ENCODE results near the gene CDH4.

DNA sequence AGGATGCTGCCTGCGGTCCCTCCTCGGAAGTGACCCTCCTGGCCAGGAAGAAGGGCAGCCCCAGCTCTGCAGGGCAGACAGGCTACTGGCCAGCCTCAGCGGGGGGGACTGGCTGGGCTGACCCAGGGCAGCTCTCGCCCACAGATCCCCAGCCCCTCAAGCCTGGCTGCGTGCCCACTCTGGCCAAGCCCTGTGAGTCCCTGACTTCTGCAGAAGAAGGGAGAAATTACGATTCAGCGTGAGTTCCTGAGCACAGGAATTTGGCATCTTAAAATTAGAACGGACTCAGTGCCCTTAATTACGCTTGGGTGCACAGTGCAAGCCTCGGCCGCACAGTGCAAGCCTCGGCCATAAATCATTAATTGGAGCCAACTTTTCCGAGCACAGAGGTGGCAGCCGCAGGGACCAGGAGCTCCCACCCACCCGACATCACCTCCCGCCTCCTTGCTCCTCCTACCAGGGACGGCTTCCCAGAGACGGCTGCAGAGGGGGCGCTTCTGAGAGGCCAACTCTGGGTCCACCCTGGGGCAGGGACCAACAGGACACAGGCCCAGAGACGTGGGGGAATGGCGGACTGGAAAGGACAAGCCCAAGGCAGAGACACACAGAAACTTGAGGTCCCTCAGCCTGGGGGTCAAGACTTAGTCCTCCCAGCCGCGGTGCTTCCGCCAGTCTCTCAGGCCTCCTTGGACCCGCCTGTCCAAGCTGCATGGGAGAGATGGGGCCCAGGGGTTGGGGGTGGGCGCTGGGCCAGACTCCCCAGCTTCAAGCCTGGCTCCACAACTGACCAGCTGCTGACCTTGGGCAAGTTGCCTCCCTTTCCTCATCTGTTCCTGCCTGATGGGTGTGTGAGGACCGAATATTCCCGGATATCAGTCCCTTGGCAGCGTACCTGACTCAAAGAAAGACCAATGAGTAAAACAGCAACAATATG lies 648.2 kb downstream of the CDH4 start:
- TF ChIP-seq, protein P1, sequence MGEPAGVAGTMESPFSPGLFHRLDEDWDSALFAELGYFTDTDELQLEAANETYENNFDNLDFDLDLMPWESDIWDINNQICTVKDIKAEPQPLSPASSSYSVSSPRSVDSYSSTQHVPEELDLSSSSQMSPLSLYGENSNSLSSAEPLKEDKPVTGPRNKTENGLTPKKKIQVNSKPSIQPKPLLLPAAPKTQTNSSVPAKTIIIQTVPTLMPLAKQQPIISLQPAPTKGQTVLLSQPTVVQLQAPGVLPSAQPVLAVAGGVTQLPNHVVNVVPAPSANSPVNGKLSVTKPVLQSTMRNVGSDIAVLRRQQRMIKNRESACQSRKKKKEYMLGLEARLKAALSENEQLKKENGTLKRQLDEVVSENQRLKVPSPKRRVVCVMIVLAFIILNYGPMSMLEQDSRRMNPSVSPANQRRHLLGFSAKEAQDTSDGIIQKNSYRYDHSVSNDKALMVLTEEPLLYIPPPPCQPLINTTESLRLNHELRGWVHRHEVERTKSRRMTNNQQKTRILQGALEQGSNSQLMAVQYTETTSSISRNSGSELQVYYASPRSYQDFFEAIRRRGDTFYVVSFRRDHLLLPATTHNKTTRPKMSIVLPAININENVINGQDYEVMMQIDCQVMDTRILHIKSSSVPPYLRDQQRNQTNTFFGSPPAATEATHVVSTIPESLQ (CRISPR knock-in tag; IDR thresholded peaks at IDR 0.05) = no peak
- TF ChIP-seq, protein P2, sequence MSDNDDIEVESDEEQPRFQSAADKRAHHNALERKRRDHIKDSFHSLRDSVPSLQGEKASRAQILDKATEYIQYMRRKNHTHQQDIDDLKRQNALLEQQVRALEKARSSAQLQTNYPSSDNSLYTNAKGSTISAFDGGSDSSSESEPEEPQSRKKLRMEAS (CRISPR knock-in tag; IDR thresholded peaks at IDR 0.05) = no peak
- TF ChIP-seq, protein P3, sequence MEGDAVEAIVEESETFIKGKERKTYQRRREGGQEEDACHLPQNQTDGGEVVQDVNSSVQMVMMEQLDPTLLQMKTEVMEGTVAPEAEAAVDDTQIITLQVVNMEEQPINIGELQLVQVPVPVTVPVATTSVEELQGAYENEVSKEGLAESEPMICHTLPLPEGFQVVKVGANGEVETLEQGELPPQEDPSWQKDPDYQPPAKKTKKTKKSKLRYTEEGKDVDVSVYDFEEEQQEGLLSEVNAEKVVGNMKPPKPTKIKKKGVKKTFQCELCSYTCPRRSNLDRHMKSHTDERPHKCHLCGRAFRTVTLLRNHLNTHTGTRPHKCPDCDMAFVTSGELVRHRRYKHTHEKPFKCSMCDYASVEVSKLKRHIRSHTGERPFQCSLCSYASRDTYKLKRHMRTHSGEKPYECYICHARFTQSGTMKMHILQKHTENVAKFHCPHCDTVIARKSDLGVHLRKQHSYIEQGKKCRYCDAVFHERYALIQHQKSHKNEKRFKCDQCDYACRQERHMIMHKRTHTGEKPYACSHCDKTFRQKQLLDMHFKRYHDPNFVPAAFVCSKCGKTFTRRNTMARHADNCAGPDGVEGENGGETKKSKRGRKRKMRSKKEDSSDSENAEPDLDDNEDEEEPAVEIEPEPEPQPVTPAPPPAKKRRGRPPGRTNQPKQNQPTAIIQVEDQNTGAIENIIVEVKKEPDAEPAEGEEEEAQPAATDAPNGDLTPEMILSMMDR (IDR thresholded peaks at IDR 0.05) = no peak
- TF ChIP-seq, protein P4, sequence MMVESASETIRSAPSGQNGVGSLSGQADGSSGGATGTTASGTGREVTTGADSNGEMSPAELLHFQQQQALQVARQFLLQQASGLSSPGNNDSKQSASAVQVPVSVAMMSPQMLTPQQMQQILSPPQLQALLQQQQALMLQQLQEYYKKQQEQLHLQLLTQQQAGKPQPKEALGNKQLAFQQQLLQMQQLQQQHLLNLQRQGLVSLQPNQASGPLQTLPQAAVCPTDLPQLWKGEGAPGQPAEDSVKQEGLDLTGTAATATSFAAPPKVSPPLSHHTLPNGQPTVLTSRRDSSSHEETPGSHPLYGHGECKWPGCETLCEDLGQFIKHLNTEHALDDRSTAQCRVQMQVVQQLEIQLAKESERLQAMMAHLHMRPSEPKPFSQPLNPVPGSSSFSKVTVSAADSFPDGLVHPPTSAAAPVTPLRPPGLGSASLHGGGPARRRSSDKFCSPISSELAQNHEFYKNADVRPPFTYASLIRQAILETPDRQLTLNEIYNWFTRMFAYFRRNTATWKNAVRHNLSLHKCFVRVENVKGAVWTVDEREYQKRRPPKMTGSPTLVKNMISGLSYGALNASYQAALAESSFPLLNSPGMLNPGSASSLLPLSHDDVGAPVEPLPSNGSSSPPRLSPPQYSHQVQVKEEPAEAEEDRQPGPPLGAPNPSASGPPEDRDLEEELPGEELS (CRISPR knock-in tag; IDR thresholded peaks at IDR 0.05) = no peak
- TF ChIP-seq ETV6 (CRISPR knock-in tag; IDR thresholded peaks at IDR 0.05) = no peak
